T-helper 22 cell (primary cell): ENCODE data around the gene TFAP2A.

Experiments
- DNase-seq: peaks from one replicate; pipeline ENCODE4 v3.0.0-alpha.2; 2020; ENCODE audit warnings: low read depth

The TFAP2A gene

GRCh38 chr6:10399451-10399850 lies 15.4 kb downstream of the TFAP2A start:
- no peak for DNase-seq

GRCh38 chr6:10398446-10399218 lies 16.2 kb downstream of the TFAP2A start:
- no peak for DNase-seq

- no peak for DNase-seq
Observed at GRCh38 chr6:10397756-10398445, 17.0 kb downstream of the TFAP2A start.

- no peak for DNase-seq
Observed at GRCh38 chr6:10396785-10397184, 18.1 kb downstream of the TFAP2A start.

- no peak for DNase-seq
Observed at GRCh38 chr6:10395704-10396546, 18.9 kb downstream of the TFAP2A start.

GRCh38 chr6:10395171-10395703 lies 19.6 kb downstream of the TFAP2A start:
- no peak for DNase-seq

- no peak for DNase-seq
Observed at GRCh38 chr6:10393544-10394225, 21.2 kb downstream of the TFAP2A start.

- no peak for DNase-seq
Observed at GRCh38 chr6:10391799-10392198, 23.1 kb downstream of the TFAP2A start.

- DNase-seq, result no peak
Observed at GRCh38 chr6:10391299-10391630, 23.6 kb downstream of the TFAP2A start.

- no peak for DNase-seq
Observed at GRCh38 chr6:10390495-10391298, 24.2 kb downstream of the TFAP2A start.

GRCh38 chr6:10389739-10390494 lies 25.0 kb downstream of the TFAP2A start:
- no peak for DNase-seq

GRCh38 chr6:10386756-10387654 lies 27.9 kb downstream of the TFAP2A start:
- no peak for DNase-seq

GRCh38 chr6:10386220-10386619 lies 28.7 kb downstream of the TFAP2A start:
- no peak for DNase-seq

GRCh38 chr6:10385524-10386132 lies 29.2 kb downstream of the TFAP2A start:
- no peak for DNase-seq

- DNase-seq, result no peak
Observed at GRCh38 chr6:10384610-10385523, 30.0 kb downstream of the TFAP2A start.

GRCh38 chr6:10384091-10384609 lies 30.7 kb downstream of the TFAP2A start:
- DNase-seq, result no peak

GRCh38 chr6:10383331-10384090 lies 31.4 kb downstream of the TFAP2A start:
- DNase-seq, result no peak
